Measurements from ENCODE around the gene STIM2. TPM values are rescaled to one million over a fixed set of nuclear protein-coding genes. Genes with fewer than 3 reads are reported as not detected.

Gene STIM2
- total RNA-seq, 1 donor from 2014 or later, result 18.4 TPM

GRCh38 chr4:26889356-26889755 is 28.7 kb downstream of the STIM2 start:
- Mint-ChIP-seq H3K27ac (ENCODE audit: unreplicated experiment) (no peak overlapping the region), H3K27me3 (ENCODE audit: low read depth, unreplicated experiment) (no peaks in the 10 kb centered on the region), H3K4me3 (ENCODE audit: unreplicated experiment) (no peak overlapping the region), H3K4me1 (ENCODE audit: low read depth, unreplicated experiment) (peaks cover 2% of the 10 kb centered on the region), H3K36me3 (ENCODE audit: low read depth, unreplicated experiment) (peaks cover 5% of the 10 kb centered on the region), H3K9me3 (ENCODE audit: unreplicated experiment) (peaks cover 1% of the 10 kb centered on the region)
- H3K4me3 ChIP-seq (ENCODE audit: insufficient read depth, low read depth, low read length), result no peak overlapping the region
- H3K4me1 ChIP-seq (ENCODE audit: insufficient read depth, low read length), result no peaks in the 10 kb centered on the region
- no peak for TF ChIP-seq EZH2 (IDR thresholded peaks at IDR 0.05; ENCODE audit: insufficient read depth, low read length)
- no peak for TF ChIP-seq CTCF (IDR thresholded peaks at IDR 0.05; ENCODE audit: insufficient read depth, low read depth, low read length)
- no peak overlapping the region for H2AFZ ChIP-seq (ENCODE audit: low read depth, low read length)
- no peak overlapping the region for H3K9ac ChIP-seq (ENCODE audit: low read length)
- no peak overlapping the region for H3K4me2 ChIP-seq (ENCODE audit: low read length)
- FAIRE-seq (no peak), DNase-seq (ENCODE audit: low read depth) (no peak)
- peaks cover 56% of the 10 kb centered on the region for H3K79me2 ChIP-seq (ENCODE audit: insufficient read depth, low read length)
- no peaks in the 10 kb centered on the region for H3K36me3 ChIP-seq (ENCODE audit: insufficient read depth, low read length)
- H3K27me3 ChIP-seq (ENCODE audit: insufficient read depth, low read length), result no peaks in the 10 kb centered on the region
- H3K27ac ChIP-seq (ENCODE audit: low read depth, low read length), result no peak overlapping the region
- no peaks in the 10 kb centered on the region for H3K9me3 ChIP-seq (ENCODE audit: insufficient read depth, low read depth, low read length)
- H4K20me1 ChIP-seq (ENCODE audit: insufficient read depth, low read length), result peaks cover 21% of the 10 kb centered on the region

- H3K79me2 ChIP-seq (ENCODE audit: insufficient read depth, low read length), result peaks cover 54% of the 10 kb centered on the region
- no peak overlapping the region for H3K27ac ChIP-seq (ENCODE audit: low read depth, low read length)
- no peak overlapping the region for H3K4me2 ChIP-seq (ENCODE audit: low read length)
- H3K9me3 ChIP-seq (ENCODE audit: insufficient read depth, low read depth, low read length), result no peaks in the 10 kb centered on the region
- Mint-ChIP-seq H3K4me3 (ENCODE audit: unreplicated experiment) (no peak overlapping the region), H3K9me3 (ENCODE audit: unreplicated experiment) (peaks cover 1% of the 10 kb centered on the region), H3K27me3 (ENCODE audit: low read depth, unreplicated experiment) (no peaks in the 10 kb centered on the region), H3K36me3 (ENCODE audit: low read depth, unreplicated experiment) (peaks cover 5% of the 10 kb centered on the region), H3K27ac (ENCODE audit: unreplicated experiment) (no peak overlapping the region), H3K4me1 (ENCODE audit: low read depth, unreplicated experiment) (peaks cover under 1% of the 10 kb centered on the region)
- no peaks in the 10 kb centered on the region for H3K27me3 ChIP-seq (ENCODE audit: insufficient read depth, low read length)
- no peak for TF ChIP-seq EZH2 (IDR thresholded peaks at IDR 0.05; ENCODE audit: insufficient read depth, low read length)
- no peak for TF ChIP-seq CTCF (IDR thresholded peaks at IDR 0.05; ENCODE audit: insufficient read depth, low read depth, low read length)
- H3K36me3 ChIP-seq (ENCODE audit: insufficient read depth, low read length), result no peaks in the 10 kb centered on the region
- H2AFZ ChIP-seq (ENCODE audit: low read depth, low read length), result no peak overlapping the region
- peaks cover 19% of the 10 kb centered on the region for H4K20me1 ChIP-seq (ENCODE audit: insufficient read depth, low read length)
- FAIRE-seq, result no peak
- no peak overlapping the region for H3K4me3 ChIP-seq (ENCODE audit: insufficient read depth, low read depth, low read length)
- H3K9ac ChIP-seq (ENCODE audit: low read length), result no peak overlapping the region
- no peaks in the 10 kb centered on the region for H3K4me1 ChIP-seq (ENCODE audit: insufficient read depth, low read length)
- DNase-seq (ENCODE audit: low read depth), result no peak
These were observed 30.4 kb downstream of the STIM2 start for GRCh38 chr4:26891054-26891453.

- no peak for FAIRE-seq
- H3K4me2 ChIP-seq (ENCODE audit: low read length), result no peak overlapping the region
- H3K9me3 ChIP-seq (ENCODE audit: insufficient read depth, low read depth, low read length), result no peaks in the 10 kb centered on the region
- H3K27me3 ChIP-seq (ENCODE audit: insufficient read depth, low read length), result no peaks in the 10 kb centered on the region
- no peaks in the 10 kb centered on the region for H3K36me3 ChIP-seq (ENCODE audit: insufficient read depth, low read length)
- peaks cover 5% of the 10 kb centered on the region for H3K36me3 Mint-ChIP-seq (ENCODE audit: low read depth, unreplicated experiment)
- no peak overlapping the region for H2AFZ ChIP-seq (ENCODE audit: low read depth, low read length)
- no peak overlapping the region for H3K4me3 Mint-ChIP-seq (ENCODE audit: unreplicated experiment)
- H3K4me1 Mint-ChIP-seq (ENCODE audit: low read depth, unreplicated experiment), result peaks cover 9% of the 10 kb centered on the region
- H3K4me1 ChIP-seq (ENCODE audit: insufficient read depth, low read length), result no peaks in the 10 kb centered on the region
- H3K27ac ChIP-seq (ENCODE audit: low read depth, low read length), result no peak overlapping the region
- peaks cover 16% of the 10 kb centered on the region for H4K20me1 ChIP-seq (ENCODE audit: insufficient read depth, low read length)
- H3K4me3 ChIP-seq (ENCODE audit: insufficient read depth, low read depth, low read length), result no peak overlapping the region
- no peak for DNase-seq (ENCODE audit: low read depth)
- H3K9me3 Mint-ChIP-seq (ENCODE audit: unreplicated experiment), result peaks cover 1% of the 10 kb centered on the region
- H3K27ac Mint-ChIP-seq (ENCODE audit: unreplicated experiment), result no peak overlapping the region
- no peaks in the 10 kb centered on the region for H3K27me3 Mint-ChIP-seq (ENCODE audit: low read depth, unreplicated experiment)
- TF ChIP-seq CTCF (IDR thresholded peaks at IDR 0.05; ENCODE audit: insufficient read depth, low read depth, low read length) (no peak), EZH2 (IDR thresholded peaks at IDR 0.05; ENCODE audit: insufficient read depth, low read length) (no peak)
- peaks cover 50% of the 10 kb centered on the region for H3K79me2 ChIP-seq (ENCODE audit: insufficient read depth, low read length)
- H3K9ac ChIP-seq (ENCODE audit: low read length), result no peak overlapping the region
These were observed 31.2 kb downstream of the STIM2 start for GRCh38 chr4:26891867-26892266.

All from astrocyte (in vitro differentiated cells and primary cell).